HG03575 (cell line): ENCODE results near the gene CMPK2.

ENCODE experiments used
- ATAC-seq: cut with Tn5 transposase; IDR thresholded peaks from one replicate; pipeline ENCODE4 v1.9.1; 2021; ENCODE audit not compliant: unreplicated experiment, insufficient number of reproducible peaks, low FRiP score; ENCODE audit errors: extremely low read depth

CMPK2 gene

DNA sequence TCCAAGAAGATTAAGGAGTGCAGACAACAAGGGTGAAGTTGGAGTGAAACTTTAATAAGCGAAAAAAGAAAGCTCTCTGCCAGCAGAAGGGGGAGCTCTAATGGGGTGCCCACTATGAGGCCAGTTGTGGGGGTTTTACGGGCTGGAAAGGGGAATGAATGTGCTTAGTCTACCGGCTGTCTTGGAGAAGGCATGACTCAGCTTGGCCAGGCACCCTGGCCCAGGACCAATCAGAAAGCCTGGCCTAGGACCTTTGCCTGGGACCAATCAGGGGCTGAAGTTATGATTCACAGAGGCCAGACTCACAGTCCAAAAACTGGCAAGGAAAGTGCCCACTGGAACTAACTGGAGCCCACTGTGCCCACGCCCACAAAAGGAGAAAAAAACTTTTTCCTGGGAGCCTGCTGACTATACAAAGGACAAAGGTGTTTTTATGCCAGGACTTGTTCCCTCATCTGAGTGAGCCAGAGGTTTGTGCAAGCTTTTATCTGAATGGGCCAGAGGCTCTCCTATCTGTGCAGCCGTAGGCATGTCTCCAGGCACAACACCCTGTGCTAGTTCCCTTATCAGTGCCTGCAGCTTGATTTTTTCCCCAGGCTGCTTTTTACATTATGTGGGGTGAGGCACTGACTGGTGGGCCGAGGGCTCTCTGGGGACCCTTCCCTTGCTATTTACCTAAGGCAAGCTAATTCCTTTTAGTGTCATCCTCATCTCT lies 18.6 kb downstream of the CMPK2 start:
- ATAC-seq: no peak

DNA sequence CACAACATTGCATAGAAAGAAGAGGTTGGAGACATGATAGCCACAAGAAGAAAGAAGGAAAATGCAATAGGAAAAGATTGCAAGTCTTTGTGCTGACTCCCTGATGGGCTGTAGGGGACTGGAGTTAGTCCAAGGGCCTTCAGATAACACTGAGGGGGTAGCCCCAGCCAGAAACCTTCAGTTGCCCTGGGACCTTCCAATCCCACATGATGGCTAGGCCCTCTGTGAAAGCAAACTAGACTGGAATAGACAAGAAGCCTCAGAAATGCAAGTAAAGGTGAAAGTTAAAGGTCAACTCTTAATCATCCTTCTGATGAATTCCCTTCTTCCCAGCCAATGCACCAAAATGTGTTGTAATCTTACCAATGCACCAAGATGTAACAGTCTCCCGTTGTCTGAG lies 19.2 kb downstream of the CMPK2 start:
- no peak for ATAC-seq

DNA sequence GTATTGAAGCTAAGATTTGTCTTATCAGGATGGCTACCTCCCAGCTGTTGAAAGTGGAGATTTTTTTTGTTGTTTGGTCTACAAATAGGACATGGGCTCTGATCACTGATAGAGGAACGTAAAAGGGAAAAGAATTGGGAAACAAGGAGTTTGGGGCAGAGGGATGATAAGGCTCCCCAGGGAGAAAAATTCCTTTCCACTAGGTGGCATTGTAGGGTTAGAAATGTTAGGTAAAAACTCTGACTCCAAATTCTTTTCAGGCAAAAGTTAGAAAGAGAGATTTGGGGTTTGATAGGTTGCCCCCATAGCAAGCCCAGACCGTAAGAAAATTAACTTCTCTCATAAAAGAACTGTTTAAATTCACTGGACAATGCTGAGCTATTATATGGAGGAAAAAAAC lies 19.8 kb downstream of the CMPK2 start:
- ATAC-seq: no peak

DNA sequence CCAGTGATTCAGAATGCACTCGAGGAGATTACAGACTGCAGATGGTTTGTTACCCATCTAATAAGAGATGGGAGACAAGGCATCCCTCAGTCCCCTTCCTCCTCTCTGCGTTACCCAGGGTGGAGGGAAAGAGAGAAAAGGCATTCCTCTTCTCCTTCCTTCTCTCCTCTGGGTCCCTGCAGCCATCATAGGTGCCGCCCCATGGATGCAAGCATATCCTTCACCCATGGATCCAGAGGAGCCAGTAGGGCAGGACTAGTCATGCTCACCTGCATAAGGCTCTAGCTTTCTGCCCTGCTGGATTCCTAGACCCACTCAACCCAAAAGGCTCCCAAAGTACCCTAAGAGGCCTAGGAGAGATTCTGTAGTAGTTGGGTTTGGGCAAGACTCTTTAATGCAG lies 20.4 kb downstream of the CMPK2 start:
- ATAC-seq: no peak

DNA sequence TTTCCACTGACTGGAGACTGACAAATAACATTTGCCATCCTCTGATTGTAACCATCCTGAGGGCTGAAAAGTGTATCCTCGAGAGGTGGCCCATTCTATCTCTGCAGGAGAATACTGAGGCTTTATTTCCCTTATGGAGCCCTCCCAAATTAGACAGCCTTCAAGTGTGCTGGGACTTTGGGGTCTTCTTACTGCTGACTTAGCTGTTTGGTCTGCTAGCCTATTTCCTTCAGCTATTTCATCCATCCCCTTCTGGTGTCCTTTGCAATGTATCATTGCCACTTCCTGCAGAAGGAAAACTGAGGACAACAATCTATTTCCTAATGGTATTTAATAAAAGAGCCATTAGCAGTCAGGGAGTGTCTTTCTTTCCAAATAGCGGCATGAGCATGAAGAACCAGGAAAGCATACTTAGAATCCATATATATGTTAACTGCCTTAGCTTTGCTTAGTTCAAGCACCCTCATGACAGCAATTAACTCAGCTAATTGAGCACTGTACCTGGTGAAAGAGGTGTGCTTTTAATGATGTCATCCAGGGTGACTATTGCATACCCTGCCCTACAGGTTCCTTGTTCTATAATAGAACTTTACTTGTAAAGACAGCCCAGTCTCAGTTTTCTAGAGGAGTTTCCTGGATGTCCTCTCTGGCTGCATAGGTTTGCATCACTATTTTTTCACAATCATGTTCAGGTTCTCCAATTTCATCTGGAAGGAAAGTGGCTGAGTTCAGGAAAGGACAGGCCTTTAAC lies 24.0 kb downstream of the CMPK2 start:
- ATAC-seq: no peak

DNA sequence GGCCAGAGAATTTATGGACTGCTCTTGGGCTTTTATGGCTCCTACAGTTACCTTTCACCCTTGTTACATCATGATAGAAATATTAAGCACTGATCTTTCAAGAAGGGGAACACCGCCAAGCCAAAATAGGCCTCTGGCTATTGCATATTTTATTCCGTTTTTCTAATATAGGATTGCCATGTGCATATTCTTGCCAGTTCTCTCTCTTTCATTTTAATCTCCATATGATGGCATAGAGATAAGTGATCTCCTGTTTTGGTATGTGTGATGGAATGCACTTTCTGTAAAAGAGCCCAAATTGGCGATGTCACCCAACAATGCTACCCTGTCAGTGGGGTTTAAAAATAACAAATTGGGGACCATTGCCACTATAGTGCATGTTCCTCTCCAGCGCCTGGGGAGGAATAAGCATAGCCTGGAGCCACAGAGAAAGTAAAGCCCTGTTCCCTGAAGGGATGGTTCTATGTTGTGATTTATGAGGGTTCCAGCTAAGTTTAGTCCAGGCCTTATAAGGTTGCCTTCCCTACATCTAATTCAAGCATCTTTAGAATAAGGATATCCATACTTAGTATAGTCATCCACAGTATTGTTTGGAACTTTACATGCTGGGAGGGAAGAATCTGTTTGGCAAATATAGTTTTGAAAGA lies 26.9 kb downstream of the CMPK2 start:
- ATAC-seq: no peak

DNA sequence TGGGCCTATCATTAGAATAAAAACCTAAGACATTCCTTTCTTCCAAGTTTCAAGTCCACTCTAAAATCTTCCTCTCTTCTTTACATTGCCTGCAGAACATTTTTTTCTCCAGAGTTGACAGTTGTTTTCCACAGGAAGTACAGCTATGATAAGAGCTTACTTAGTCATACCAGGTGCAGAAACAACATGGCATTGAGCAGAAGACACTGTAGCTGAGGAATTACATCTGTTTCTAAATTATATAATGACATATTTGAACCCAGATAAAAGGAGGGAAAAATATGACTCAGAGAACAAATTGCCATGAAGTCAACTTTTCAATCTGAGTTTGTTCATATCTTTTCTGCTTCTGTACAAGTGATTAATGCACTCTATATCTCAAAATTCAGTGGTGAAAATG lies 30.2 kb downstream of the CMPK2 start:
- no peak for ATAC-seq

DNA sequence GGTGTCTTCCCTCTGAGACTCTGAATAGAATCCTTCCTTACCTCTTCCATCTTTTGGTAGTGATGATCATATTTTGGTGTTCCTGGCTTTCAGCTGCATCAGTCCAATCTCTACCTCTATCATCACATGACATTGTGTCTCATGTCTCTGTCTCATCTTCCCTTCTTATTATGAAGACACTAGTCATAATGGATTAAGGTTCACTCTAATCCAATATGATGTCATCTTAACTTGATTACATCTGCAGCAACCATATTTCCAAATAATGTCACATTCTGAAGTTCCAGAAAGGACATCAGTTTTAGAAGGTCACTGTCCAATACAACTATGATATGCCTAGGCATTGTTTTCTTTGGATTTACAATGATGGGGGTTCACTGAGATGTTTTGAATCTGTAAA lies 31.5 kb downstream of the CMPK2 start:
- ATAC-seq: no peak

DNA sequence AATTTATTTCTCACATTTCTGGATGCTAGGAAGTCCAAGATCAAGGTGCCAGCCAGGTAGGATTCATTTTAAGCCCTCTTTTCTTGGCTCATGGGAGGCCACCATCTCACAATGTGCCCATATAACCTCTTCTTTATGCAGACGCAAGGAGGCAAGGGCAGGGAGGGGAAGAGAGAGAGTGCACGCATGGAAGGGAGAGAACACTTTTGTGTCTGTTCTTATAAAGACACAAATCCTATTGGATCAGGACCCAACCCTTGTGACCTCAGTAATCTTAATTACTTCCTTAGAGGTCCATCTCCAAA lies 32.5 kb downstream of the CMPK2 start:
- no peak for ATAC-seq

DNA sequence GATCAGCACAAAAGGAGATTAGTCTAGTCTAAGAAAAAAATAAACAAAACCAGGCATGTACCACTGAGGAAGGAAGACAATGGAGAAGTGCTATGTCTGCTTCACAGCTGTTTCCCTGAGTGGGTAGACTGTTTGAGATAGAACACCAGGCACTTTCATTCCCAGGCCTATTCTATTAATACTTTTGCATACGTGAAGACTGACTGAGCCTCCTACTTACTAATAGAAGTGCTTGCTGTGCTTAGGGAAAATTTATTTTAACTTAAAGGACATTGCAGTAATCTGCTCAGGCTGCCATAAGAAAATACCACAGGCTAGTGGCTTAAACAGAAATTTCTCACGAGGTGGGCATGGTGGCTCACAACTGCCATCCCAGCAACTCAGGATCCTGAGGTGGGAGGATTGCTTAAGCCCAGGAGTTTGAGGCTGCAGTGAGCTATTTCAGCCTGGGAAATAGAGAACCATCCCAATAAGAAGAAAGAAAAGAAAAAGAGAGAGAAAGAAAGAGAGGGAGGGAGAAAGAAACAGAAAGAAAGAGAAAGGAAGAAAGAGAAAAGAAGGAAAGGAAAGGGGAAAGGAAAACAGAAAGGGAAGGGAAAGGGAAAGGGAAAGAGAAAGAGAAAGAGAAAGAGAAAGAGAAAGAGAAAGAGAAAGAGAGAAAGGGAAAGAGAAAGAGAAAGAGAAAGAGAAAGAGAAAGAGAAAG lies 33.0 kb downstream of the CMPK2 start:
- no peak for ATAC-seq

DNA sequence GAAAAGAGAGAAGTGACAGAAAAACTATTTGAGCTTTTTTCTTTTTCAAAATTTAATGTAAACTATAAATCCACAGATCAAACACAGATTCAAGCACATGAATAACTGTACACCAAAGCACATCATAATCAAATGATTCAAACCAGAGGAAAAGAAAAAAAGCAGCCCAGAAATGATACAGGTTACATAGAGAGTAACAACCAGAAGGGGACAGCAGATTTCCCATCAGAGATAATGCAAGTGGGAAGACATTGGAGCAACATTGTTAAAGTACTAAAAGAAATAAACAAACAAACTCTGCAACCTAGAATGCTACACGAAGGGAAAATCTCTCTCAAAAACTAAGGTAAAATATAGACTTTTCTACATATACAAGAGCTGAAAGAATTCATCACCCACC lies 34.5 kb downstream of the CMPK2 start:
- no peak for ATAC-seq

DNA sequence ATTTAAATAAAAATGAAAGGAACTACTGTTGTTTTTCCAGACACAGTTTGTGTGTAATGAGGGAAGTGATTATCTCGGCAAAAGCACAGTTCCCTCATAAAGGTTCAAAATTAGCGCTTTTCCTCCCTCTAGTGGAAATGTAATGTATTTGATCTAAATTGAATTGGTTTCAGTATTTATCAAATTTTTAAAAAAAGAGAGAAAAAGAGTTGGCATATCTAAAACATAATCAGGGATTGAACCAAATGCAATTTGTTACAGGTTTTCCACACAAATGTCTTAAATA lies 37.5 kb downstream of the CMPK2 start:
- ATAC-seq: no peak

DNA sequence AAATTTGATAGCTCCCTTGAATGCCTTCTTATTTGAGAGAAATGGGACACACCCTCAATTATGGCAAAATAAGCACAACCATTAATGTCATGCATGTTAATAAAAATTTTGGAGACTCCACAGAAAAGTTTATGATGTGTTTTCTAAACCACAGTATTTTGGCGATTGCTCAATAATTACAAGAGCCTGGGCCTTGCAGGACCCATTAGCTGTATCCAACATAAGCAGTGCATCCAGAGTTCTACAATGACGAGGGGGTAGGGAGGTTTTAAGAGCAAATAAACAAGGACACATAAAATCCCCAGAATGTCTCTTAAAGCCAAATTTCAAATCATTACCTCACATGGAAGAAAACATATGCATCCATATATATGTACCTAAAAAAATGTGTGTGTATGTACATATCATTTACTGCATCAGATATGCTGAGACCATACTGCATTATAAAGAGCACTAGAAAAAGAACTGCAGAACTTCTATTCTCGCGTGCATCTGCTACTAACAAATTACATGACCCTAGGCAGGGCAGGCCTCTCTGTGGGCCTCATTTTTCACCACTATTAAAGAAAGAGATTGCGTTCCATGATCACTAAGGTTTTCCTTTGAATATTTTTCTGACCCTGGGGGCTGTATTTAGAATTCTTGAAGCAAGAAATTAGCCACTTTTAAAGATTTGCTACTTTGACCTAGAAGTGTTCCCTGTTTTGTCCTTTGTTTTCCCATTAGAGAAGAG lies 38.0 kb downstream of the CMPK2 start:
- ATAC-seq: no peak

DNA sequence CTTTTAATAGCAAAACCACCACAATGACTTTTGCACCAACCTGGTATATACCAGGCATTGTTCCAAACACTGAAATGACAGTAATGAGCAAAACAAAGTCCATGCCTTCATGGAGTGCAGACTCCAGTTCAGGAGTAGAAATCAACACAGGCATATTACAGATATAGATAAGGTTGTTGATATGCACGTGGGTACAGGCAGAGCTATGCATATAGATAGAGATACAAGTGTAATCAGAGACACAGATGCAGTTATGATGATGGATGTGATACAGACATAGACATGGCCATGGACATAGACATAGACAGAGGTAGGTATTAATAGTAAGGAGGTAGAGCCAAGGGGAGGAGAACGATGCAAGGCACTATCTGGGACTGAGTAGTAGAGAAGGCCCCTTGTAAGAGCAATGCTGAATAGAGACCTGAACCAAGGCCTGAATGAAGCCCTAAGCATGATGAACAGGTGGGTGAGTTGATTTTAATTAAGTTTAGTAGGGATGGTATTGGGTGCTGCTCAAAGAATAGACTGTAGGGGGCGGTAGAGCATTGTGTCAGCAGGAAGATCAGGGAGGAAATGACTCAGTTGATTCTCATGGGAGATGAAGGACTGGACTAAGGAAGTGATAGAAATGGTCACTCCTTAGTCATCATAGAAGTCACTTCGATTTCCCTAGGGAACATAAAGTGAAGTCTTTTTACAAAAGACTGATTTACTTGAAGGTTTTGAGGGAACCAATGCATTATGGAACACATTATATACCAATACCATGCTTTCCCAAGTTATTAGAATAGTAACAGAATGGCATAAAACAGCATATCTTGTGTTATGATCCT lies 39.4 kb downstream of the CMPK2 start:
- ATAC-seq: no peak

DNA sequence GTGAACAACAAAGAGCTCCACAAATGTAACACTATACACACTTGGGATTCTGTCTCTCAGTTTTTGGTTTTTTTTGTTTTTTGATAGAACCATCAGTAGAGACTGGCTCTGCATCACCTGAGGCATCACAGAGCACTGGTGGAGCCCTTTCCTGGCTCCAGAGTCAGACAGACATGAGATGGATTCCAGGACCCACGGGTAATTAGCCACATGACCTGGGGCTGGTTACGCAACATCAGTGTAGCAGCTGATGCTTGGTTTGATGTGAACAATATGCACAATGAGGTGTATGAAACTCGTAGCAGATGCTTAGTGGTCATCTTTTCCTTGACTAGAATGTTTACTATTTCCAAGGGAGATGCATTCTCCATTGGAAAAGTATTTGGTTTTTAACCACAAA lies 40.7 kb downstream of the CMPK2 start:
- ATAC-seq: no peak

DNA sequence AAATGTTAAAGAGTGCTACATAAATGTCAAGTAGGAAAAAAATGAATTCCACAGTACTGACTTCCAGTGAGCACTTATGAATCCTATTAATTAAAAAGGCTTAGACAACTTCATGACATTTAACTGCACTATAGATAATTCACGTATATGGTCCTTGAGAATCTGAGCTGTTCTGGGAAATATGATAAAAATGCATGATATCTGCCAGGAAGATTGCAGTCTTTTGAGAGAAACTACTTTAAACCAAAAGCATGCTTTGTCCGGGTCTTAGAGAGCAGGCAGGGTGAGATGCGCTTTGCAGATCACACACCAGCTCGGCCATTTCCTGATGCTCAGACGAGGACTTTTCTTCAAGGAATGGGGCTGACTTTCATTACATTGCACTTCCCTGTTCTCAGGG lies 42.6 kb downstream of the CMPK2 start:
- no peak for ATAC-seq

DNA sequence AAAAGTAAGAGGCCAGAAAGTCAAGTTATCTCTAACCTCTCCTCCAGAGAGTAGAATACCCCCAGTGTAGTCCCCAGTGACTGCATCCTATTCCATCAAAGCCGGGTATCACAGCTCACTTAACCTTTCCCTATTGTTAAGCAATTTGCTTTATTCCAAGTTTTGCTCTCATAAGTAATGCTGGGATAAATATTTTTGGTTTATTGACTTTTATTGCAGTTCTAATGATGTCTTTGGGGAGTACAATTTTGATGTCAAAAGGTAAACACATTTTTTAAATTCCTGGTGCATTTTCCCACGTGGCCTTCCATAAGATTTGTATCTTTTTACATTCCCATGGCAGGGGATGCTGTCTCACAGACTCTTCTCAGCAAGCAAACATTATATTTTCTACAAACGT lies 43.3 kb downstream of the CMPK2 start:
- ATAC-seq: no peak

DNA sequence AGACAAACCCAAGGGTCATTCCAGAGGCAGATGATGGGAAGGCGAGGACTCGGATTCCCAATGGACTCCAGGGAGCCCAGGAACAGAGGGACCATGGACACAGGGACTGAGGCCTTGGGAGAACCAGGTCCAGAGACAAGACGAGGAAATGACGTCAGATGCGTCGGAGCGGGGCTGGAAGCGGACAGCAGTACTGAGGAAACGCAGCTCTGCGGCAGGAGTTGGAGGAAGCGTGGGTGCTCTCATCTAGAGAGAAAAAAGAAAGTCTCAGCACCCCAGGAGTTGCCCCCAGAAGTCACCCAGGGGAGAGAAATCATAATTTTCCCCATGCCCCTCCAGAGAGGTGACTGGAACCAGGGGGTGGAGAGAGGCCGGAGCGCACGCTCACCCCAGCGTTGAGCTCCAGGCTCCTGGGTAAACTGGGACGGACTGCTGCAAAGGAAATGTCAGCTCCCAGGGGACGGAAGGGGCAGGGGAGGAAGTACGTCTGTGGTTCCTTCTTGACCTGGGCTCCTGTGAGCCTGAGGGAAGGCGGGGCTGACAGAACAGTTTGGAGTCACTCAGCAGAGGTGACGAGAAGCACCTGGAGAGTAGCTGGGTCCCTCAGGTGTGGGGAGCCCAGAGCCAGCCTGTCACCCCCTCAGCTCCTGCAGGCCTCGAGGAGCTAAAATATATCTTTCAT lies 44.7 kb downstream of the CMPK2 start:
- no peak for ATAC-seq
